Vagina (tissue), 2 donors: ENCODE results near the gene TDRD5.

ENCODE experiments used
- POLR2A ChIP-seq, 2 donors: fragments of 450-650 bp; IDR thresholded peaks; one replicate each; pipeline ENCODE4 v1.6.1; 2017; ENCODE audit warnings: antibody characterized with exemption in 2 of 2, mild to moderate bottlenecking in 2 of 2, moderate library complexity in 2 of 2
- POLR2AphosphoS5 ChIP-seq, 2 donors: sonication (generic); formaldehyde crosslinking; IDR thresholded peaks; one replicate each; pipeline ENCODE4 v1.9.0; 2017; ENCODE audit warnings: antibody characterized with exemption in 2 of 2, mild to moderate bottlenecking in 2 of 2, low read depth in 1 of 2; ENCODE audit not compliant: insufficient read depth in 1 of 2
- TF ChIP-seq, protein P1 (sequence below), 3 experiments: fragments of 450-650 bp in 2 of 3; fragments of 200-600 bp in 1 of 3; sonication (generic) in 1 of 3; IDR thresholded peaks; one replicate each; pipeline ENCODE4 v1.5.1; 2017 to 2019; ENCODE audit warnings: antibody characterized with exemption in 3 of 3, mild to moderate bottlenecking in 2 of 3, moderate library complexity in 2 of 3

DNA sequence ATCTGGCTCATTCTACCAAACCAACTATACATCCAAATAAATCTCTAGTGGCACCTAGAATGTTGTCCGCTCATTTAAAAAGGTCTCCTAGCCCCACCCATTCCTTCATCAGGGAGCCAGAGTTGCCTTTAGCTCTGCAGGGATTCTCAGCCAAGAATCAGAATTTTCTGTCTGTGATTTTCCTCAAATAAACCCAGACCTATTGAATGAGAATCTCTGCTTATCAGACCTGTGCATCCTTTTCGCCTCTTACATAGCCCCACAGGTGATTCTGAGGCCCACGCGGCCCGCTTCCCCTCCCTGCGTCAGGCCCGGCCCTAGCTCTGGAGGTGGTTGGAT, 410 bp upstream of the TDRD5 start:
- TF ChIP-seq POLR2A (IDR thresholded peaks at IDR 0.05) (no peak), POLR2AphosphoS5 (IDR thresholded peaks at IDR 0.05; ENCODE audit: insufficient read depth in 1 of 2, low read depth in 1 of 2) (no peak)
- TF ChIP-seq, protein P1, sequence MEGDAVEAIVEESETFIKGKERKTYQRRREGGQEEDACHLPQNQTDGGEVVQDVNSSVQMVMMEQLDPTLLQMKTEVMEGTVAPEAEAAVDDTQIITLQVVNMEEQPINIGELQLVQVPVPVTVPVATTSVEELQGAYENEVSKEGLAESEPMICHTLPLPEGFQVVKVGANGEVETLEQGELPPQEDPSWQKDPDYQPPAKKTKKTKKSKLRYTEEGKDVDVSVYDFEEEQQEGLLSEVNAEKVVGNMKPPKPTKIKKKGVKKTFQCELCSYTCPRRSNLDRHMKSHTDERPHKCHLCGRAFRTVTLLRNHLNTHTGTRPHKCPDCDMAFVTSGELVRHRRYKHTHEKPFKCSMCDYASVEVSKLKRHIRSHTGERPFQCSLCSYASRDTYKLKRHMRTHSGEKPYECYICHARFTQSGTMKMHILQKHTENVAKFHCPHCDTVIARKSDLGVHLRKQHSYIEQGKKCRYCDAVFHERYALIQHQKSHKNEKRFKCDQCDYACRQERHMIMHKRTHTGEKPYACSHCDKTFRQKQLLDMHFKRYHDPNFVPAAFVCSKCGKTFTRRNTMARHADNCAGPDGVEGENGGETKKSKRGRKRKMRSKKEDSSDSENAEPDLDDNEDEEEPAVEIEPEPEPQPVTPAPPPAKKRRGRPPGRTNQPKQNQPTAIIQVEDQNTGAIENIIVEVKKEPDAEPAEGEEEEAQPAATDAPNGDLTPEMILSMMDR (IDR thresholded peaks at IDR 0.05), result no peak
